HEK293 (cell line): Measurements from ENCODE around the gene RFPL1.

ENCODE experiments used
- GLIS2 ChIP-seq: fragments of 450-650 bp; formaldehyde crosslinking; IDR thresholded peaks from 2 replicates; pipeline ENCODE4 v1.5.1; 2016; ENCODE audit warnings: missing biosample characterization, missing genetic modification characterization
- KLF10 ChIP-seq: fragments of 450-650 bp; IDR thresholded peaks from 2 replicates; pipeline ENCODE4 v1.5.1; 2018; ENCODE audit warnings: missing biosample characterization, mild to moderate bottlenecking, missing genetic modification characterization
- KLF9 ChIP-seq: fragments of 450-650 bp; formaldehyde crosslinking; IDR thresholded peaks from 2 replicates; pipeline ENCODE4 v1.5.1; 2016; ENCODE audit warnings: missing biosample characterization, missing genetic modification characterization, low read depth
- SP3 ChIP-seq: fragments of 450-650 bp; formaldehyde crosslinking; IDR thresholded peaks from 2 replicates; pipeline ENCODE4 v1.5.1; 2016; ENCODE audit warnings: missing biosample characterization, missing genetic modification characterization
- TRIM28 ChIP-seq: IDR thresholded peaks from 2 replicates; pipeline ENCODE4 v1.6.1; 2011; ENCODE audit warnings: low read length, control low read depth, borderline replicate concordance
- YY2 ChIP-seq: fragments of 450-650 bp; formaldehyde crosslinking; IDR thresholded peaks from 2 replicates; pipeline ENCODE4 v1.5.1; 2016; ENCODE audit warnings: missing biosample characterization, missing genetic modification characterization
- ZBTB17 ChIP-seq: fragments of 450-650 bp; formaldehyde crosslinking; IDR thresholded peaks from 2 replicates; pipeline ENCODE4 v1.5.1; 2016; ENCODE audit warnings: missing biosample characterization, missing genetic modification characterization
- ZFHX2 ChIP-seq: fragments of 450-650 bp; formaldehyde crosslinking; conservative IDR thresholded peaks from 2 replicates; pipeline ENCODE4 v1.5.1; 2016; ENCODE audit warnings: missing biosample characterization, missing genetic modification characterization
- ZFP69B ChIP-seq: fragments of 450-650 bp; formaldehyde crosslinking; IDR thresholded peaks from 2 replicates; pipeline ENCODE4 v1.5.1; 2016; ENCODE audit warnings: missing biosample characterization, missing genetic modification characterization
- ZNF155 ChIP-seq: fragments of 450-650 bp; formaldehyde crosslinking; IDR thresholded peaks from 2 replicates; pipeline ENCODE4 v1.5.1; 2016; ENCODE audit warnings: missing biosample characterization, missing genetic modification characterization
- ZNF341 ChIP-seq: fragments of 450-650 bp; formaldehyde crosslinking; IDR thresholded peaks from 2 replicates; pipeline ENCODE4; 2016; ENCODE audit warnings: low read depth, missing biosample characterization, missing genetic modification characterization
- ZNF530 ChIP-seq: fragments of 450-650 bp; formaldehyde crosslinking; IDR thresholded peaks from 2 replicates; pipeline ENCODE4 v1.5.1; 2016; ENCODE audit warnings: low read depth, missing biosample characterization, missing genetic modification characterization
- ZNF600 ChIP-seq: fragments of 450-650 bp; formaldehyde crosslinking; IDR thresholded peaks from 2 replicates; pipeline ENCODE4 v1.5.1; 2016; ENCODE audit warnings: missing biosample characterization, missing genetic modification characterization
- ZNF629 ChIP-seq: fragments of 450-650 bp; formaldehyde crosslinking; IDR thresholded peaks from 2 replicates; pipeline ENCODE4 v1.5.1; 2017; ENCODE audit warnings: missing biosample characterization, missing genetic modification characterization
- ZNF768 ChIP-seq: fragments of 450-650 bp; formaldehyde crosslinking; IDR thresholded peaks from 2 replicates; pipeline ENCODE4 v1.5.1; 2018; ENCODE audit warnings: missing biosample characterization, mild to moderate bottlenecking, missing genetic modification characterization
- ZNF830 ChIP-seq: fragments of 450-650 bp; IDR thresholded peaks from 2 replicates; pipeline ENCODE4 v1.5.0; 2018; ENCODE audit warnings: missing biosample characterization, missing genetic modification characterization, low read depth, mild to moderate bottlenecking, moderate library complexity
- ZSCAN30 ChIP-seq: fragments of 450-650 bp; IDR thresholded peaks from 2 replicates; pipeline ENCODE4 v1.5.1; 2018; ENCODE audit warnings: missing biosample characterization, mild to moderate bottlenecking, missing genetic modification characterization, moderate library complexity
- ZXDB ChIP-seq: fragments of 450-650 bp; formaldehyde crosslinking; IDR thresholded peaks from 2 replicates; pipeline ENCODE4 v1.5.1; 2016; ENCODE audit warnings: missing biosample characterization, missing genetic modification characterization
- TF ChIP-seq, protein P1 (sequence below): fragments of 450-650 bp; formaldehyde crosslinking; IDR thresholded peaks from 2 replicates; pipeline ENCODE4 v1.5.1; 2017; ENCODE audit warnings: missing biosample characterization, missing genetic modification characterization
- TF ChIP-seq, protein P2 (sequence below): fragments of 450-650 bp; formaldehyde crosslinking; IDR thresholded peaks from 2 replicates; pipeline ENCODE4 v1.5.1; 2016; ENCODE audit warnings: missing biosample characterization, missing genetic modification characterization
- TF ChIP-seq, protein P3 (sequence below): fragments of 450-650 bp; formaldehyde crosslinking; IDR thresholded peaks from 2 replicates; pipeline ENCODE4 v1.5.1; 2016; ENCODE audit warnings: missing biosample characterization, missing genetic modification characterization
- TF ChIP-seq, protein P4 (sequence below): fragments of 450-650 bp; formaldehyde crosslinking; IDR thresholded peaks from 2 replicates; pipeline ENCODE4 v1.5.1; 2017; ENCODE audit warnings: missing biosample characterization, missing genetic modification characterization
- TF ChIP-seq, protein P5 (sequence below): fragments of 450-650 bp; formaldehyde crosslinking; IDR thresholded peaks from 2 replicates; pipeline ENCODE4 v1.5.1; 2016; ENCODE audit warnings: missing biosample characterization, missing genetic modification characterization
- TF ChIP-seq, protein P6 (sequence below): fragments of 450-650 bp; formaldehyde crosslinking; IDR thresholded peaks from 2 replicates; pipeline ENCODE4 v1.5.1; 2016; ENCODE audit warnings: missing biosample characterization, missing genetic modification characterization
- TF ChIP-seq, protein P7 (sequence below): fragments of 450-650 bp; formaldehyde crosslinking; IDR thresholded peaks from 2 replicates; pipeline ENCODE4 v1.5.1; 2016; ENCODE audit warnings: missing biosample characterization, missing genetic modification characterization

Gene RFPL1

DNA sequence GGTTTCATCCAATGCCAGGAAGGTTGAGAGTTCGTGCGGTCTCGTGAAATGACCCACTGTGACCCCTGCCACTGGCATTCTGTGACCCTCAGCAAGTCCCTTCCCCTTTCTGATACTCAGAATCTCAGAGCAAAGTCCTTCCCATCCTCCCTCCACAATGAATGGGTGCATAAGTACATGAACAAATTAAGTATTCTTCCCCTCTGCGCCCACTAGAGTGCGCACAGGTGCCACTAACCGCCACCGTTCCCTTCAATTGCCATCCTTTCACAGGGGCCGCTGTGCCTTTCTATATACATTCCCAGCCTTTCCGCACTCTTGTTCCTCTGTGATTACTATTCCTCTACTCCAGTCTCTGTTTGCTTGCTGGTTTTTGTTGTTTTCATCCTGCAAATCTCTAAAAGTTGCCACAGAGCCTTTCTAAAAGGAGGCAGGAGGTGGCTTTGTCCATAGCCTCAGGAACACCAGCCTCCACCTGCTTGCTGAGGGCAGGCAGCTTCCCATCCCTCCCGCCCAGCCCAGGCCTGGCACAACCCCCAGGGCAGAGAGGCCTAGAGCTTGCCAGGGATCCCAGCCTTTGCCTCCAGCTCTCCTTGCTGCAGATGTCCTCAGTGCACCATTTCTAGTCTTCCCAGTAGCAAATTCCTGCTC is 43.3 kb upstream of the RFPL1 start (continued):
- TF ChIP-seq, protein P1, sequence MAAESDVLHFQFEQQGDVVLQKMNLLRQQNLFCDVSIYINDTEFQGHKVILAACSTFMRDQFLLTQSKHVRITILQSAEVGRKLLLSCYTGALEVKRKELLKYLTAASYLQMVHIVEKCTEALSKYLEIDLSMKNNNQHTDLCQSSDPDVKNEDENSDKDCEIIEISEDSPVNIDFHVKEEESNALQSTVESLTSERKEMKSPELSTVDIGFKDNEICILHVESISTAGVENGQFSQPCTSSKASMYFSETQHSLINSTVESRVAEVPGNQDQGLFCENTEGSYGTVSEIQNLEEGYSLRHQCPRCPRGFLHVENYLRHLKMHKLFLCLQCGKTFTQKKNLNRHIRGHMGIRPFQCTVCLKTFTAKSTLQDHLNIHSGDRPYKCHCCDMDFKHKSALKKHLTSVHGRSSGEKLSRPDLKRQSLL, result no peak
- peak; percentile 62 for TF ChIP-seq ZSCAN30 (tag by site-specific recombination)
- TF ChIP-seq, protein P2, sequence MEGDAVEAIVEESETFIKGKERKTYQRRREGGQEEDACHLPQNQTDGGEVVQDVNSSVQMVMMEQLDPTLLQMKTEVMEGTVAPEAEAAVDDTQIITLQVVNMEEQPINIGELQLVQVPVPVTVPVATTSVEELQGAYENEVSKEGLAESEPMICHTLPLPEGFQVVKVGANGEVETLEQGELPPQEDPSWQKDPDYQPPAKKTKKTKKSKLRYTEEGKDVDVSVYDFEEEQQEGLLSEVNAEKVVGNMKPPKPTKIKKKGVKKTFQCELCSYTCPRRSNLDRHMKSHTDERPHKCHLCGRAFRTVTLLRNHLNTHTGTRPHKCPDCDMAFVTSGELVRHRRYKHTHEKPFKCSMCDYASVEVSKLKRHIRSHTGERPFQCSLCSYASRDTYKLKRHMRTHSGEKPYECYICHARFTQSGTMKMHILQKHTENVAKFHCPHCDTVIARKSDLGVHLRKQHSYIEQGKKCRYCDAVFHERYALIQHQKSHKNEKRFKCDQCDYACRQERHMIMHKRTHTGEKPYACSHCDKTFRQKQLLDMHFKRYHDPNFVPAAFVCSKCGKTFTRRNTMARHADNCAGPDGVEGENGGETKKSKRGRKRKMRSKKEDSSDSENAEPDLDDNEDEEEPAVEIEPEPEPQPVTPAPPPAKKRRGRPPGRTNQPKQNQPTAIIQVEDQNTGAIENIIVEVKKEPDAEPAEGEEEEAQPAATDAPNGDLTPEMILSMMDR (tag by site-specific recombination), result peak; percentile 96
- TF ChIP-seq ZXDB (tag by site-specific recombination), result 0 out of 2 replicates have a peak, but pooled peaks have one; percentile 27
- no peak for TF ChIP-seq ZNF600
- TF ChIP-seq, protein P3, sequence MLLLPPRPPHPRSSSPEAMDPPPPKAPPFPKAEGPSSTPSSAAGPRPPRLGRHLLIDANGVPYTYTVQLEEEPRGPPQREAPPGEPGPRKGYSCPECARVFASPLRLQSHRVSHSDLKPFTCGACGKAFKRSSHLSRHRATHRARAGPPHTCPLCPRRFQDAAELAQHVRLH (tag by site-specific recombination), result no peak
- no peak for TF ChIP-seq ZNF830
- TF ChIP-seq KLF10 (tag by site-specific recombination), result no peak
- TF ChIP-seq, protein P4, sequence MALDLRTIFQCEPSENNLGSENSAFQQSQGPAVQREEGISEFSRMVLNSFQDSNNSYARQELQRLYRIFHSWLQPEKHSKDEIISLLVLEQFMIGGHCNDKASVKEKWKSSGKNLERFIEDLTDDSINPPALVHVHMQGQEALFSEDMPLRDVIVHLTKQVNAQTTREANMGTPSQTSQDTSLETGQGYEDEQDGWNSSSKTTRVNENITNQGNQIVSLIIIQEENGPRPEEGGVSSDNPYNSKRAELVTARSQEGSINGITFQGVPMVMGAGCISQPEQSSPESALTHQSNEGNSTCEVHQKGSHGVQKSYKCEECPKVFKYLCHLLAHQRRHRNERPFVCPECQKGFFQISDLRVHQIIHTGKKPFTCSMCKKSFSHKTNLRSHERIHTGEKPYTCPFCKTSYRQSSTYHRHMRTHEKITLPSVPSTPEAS (tag by site-specific recombination), result no peak
- TF ChIP-seq, protein P5, sequence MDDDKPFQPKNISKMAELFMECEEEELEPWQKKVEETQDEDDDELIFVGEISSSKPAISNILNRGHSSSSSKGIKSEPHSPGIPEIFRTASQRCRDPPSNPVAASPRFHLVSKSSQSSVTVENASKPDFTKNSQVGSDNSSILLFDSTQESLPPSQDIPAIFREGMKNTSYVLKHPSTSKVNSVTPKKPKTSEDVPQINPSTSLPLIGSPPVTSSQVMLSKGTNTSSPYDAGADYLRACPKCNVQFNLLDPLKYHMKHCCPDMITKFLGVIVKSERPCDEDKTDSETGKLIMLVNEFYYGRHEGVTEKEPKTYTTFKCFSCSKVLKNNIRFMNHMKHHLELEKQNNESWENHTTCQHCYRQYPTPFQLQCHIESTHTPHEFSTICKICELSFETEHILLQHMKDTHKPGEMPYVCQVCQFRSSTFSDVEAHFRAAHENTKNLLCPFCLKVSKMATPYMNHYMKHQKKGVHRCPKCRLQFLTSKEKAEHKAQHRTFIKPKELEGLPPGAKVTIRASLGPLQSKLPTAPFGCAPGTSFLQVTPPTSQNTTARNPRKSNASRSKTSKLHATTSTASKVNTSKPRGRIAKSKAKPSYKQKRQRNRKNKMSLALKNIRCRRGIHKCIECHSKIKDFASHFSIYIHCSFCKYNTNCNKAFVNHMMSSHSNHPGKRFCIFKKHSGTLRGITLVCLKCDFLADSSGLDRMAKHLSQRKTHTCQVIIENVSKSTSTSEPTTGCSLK (tag by site-specific recombination), result no peak
- no peak for TF ChIP-seq SP3 (tag by site-specific recombination)
- TF ChIP-seq ZNF768 (tag by site-specific recombination), result peak; percentile 77
- peak; percentile 18; the same call in 1 of the 2 replicates for TF ChIP-seq ZNF341
- no peak for TF ChIP-seq ZNF629 (tag by site-specific recombination)
- TF ChIP-seq, protein P6, sequence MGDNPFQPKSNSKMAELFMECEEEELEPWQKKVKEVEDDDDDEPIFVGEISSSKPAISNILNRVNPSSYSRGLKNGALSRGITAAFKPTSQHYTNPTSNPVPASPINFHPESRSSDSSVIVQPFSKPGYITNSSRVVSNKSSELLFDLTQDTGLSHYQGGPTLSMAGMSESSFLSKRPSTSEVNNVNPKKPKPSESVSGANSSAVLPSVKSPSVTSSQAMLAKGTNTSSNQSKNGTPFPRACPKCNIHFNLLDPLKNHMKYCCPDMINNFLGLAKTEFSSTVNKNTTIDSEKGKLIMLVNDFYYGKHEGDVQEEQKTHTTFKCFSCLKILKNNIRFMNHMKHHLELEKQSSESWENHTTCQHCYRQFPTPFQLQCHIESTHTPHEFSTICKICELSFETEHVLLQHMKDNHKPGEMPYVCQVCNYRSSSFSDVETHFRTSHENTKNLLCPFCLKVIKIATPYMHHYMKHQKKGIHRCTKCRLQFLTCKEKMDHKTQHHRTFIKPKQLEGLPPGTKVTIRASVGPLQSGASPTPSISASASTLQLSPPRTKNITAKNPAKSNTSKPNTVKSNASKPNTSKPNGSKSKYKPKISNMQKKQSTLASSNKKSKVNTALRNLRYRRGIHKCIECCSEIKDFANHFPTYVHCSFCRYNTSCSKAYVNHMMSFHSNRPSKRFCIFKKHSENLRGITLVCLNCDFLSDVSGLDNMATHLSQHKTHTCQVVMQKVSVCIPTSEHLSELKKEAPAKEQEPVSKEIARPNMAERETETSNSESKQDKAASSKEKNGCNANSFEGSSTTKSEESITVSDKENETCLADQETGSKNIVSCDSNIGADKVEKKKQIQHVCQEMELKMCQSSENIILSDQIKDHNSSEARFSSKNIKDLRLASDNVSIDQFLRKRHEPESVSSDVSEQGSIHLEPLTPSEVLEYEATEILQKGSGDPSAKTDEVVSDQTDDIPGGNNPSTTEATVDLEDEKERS (tag by site-specific recombination), result no peak
- TF ChIP-seq ZNF155 (tag by site-specific recombination), result no peak
- TF ChIP-seq GLIS2 (tag by site-specific recombination), result no peak
- TF ChIP-seq ZBTB17 (tag by site-specific recombination), result peak; percentile 59; the same call in 1 of the 2 replicates
- TF ChIP-seq, protein P7, sequence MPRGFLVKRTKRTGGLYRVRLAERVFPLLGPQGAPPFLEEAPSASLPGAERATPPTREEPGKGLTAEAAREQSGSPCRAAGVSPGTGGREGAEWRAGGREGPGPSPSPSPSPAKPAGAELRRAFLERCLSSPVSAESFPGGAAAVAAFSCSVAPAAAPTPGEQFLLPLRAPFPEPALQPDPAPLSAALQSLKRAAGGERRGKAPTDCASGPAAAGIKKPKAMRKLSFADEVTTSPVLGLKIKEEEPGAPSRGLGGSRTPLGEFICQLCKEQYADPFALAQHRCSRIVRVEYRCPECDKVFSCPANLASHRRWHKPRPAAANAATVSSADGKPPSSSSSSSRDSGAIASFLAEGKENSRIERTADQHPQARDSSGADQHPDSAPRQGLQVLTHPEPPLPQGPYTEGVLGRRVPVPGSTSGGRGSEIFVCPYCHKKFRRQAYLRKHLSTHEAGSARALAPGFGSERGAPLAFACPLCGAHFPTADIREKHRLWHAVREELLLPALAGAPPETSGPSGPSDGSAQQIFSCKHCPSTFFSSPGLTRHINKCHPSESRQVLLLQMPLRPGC, result no peak
- TF ChIP-seq YY2 (tag by site-specific recombination), result no peak
- no peak for TF ChIP-seq TRIM28
- TF ChIP-seq ZFHX2 (tag by site-specific recombination), result no peak
- TF ChIP-seq ZFP69B, result no peak
- TF ChIP-seq KLF9 (tag by site-specific recombination), result no peak
- TF ChIP-seq ZNF530 (tag by site-specific recombination), result no peak
